Suprapubic skin (tissue), 4 donors: Measurements from ENCODE around the gene POLE. TPM values are rescaled to one million over a fixed set of nuclear protein-coding genes. Genes with fewer than 3 reads are reported as not detected.

Experiments
- DNase-seq, 2 donors: peaks; one replicate each; pipeline ENCODE4 v3.0.0-alpha.2; 2019; ENCODE audit warnings: low spot score in 2 of 2
- H3K27ac ChIP-seq: fragments of 200-600 bp; sonication (generic); one replicate; pipeline ENCODE4 v1.5.1; 2019
- H3K27me3 ChIP-seq: fragments of 200-600 bp; sonication (generic); one replicate; pipeline ENCODE4 v1.5.1; 2019
- H3K36me3 ChIP-seq: fragments of 200-600 bp; sonication (generic); one replicate; pipeline ENCODE4 v1.5.1; 2019
- H3K4me1 ChIP-seq: fragments of 200-600 bp; sonication (generic); one replicate; pipeline ENCODE4 v1.5.1; 2019
- H3K4me3 ChIP-seq: fragments of 200-600 bp; sonication (generic); one replicate; pipeline ENCODE4 v1.5.1; 2019; ENCODE audit warnings: mild to moderate bottlenecking
- H3K9me3 ChIP-seq: fragments of 200-600 bp; sonication (generic); one replicate; pipeline ENCODE4 v1.5.1; 2019
- EP300 ChIP-seq: sonication (generic); formaldehyde crosslinking; IDR thresholded peaks from one replicate; pipeline ENCODE4 v1.6.1; 2017; ENCODE audit warnings: antibody characterized with exemption
- POLR2A ChIP-seq, 2 donors: fragments of 450-650 bp; IDR thresholded peaks; one replicate each; pipeline ENCODE4 v1.6.1; 2017; ENCODE audit warnings: antibody characterized with exemption in 2 of 2, mild to moderate bottlenecking in 2 of 2, moderate library complexity in 2 of 2
- POLR2AphosphoS5 ChIP-seq, 3 donors: sonication (generic); formaldehyde crosslinking; IDR thresholded peaks; one replicate each; pipeline ENCODE4 v1.6.1; 2017; ENCODE audit warnings: antibody characterized with exemption in 3 of 3
- WGBS: methylation state at CpG from one replicate; pipeline ENCODE4 v1.1.5; 2018; 5-methylcytosine and 5-hydroxymethylcytosine counted together
- total RNA-seq, 4 donors: library from RNA; depleted of rRNA; stranded (reverse); fragments of >200 nt; gene quantifications; one replicate each; pipeline ENCODE4 v1.1.0, GENCODE V29; 2016
- TF ChIP-seq, protein P1 (sequence below), 2 donors: fragments of 200-600 bp in 1 of 2; fragments of 450-650 bp in 1 of 2; sonication (generic) in 1 of 2; IDR thresholded peaks; one replicate each; pipeline ENCODE4 v1.5.1; 2016 to 2019; ENCODE audit warnings: antibody characterized with exemption in 2 of 2, mild to moderate bottlenecking in 1 of 2, moderate library complexity in 1 of 2

Gene POLE
- total RNA-seq, 4 donors from 2014 or later = 34.1 to 130 (median 43.3) TPM

DNA sequence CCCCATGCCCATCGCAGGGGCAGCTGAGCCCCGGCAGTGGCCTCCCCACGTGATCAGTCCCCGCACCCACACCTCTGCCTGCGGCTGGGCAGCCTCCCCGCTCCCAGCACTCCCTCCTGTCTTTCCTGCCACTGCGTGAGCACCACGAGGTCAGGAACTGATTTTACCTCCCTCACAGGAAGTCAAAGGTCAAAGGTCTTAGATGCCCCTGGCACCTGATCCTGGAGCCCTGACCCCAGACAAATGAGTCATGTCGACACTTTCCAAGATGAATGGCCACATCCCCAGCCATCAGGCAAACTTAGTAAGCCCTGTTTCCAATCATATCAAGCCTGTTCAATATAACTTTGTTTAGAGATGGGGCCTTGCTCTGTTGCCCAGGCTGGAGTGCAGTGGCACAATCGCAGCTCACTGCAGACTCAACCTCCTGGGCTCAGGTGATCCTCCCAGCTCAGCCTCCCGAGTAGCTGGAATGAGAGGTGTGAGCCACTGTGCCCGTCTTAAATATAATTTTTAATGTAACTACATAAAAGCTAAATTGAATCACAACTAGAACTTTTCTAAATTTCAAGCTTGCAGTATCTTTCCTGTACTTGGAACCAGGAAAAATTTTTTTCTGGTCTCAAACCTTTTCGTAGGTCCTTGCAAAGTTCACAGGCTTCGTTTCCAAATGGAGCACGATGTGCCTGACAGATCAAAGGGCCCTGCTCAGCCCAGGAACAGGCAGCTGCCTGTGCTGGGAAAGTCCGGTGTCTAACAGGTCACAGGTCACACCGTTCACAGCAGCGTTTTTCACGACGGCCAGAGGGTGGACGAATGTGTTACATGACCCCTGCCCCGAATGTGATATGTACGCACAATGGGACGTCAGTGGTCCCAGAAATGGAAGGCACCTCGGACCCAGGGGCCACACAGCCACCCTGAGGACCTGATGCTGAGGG lies 78.6 kb downstream of the POLE start:
- no peak for TF ChIP-seq POLR2A (IDR thresholded peaks at IDR 0.05)
- TF ChIP-seq, protein P1, sequence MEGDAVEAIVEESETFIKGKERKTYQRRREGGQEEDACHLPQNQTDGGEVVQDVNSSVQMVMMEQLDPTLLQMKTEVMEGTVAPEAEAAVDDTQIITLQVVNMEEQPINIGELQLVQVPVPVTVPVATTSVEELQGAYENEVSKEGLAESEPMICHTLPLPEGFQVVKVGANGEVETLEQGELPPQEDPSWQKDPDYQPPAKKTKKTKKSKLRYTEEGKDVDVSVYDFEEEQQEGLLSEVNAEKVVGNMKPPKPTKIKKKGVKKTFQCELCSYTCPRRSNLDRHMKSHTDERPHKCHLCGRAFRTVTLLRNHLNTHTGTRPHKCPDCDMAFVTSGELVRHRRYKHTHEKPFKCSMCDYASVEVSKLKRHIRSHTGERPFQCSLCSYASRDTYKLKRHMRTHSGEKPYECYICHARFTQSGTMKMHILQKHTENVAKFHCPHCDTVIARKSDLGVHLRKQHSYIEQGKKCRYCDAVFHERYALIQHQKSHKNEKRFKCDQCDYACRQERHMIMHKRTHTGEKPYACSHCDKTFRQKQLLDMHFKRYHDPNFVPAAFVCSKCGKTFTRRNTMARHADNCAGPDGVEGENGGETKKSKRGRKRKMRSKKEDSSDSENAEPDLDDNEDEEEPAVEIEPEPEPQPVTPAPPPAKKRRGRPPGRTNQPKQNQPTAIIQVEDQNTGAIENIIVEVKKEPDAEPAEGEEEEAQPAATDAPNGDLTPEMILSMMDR (IDR thresholded peaks at IDR 0.05) = no peak
- H3K4me1 ChIP-seq = peaks cover 18% of the 10 kb centered on the region
- H3K9me3 ChIP-seq = no peaks in the 10 kb centered on the region
- H3K4me3 ChIP-seq = no peak overlapping the region
- peaks cover 77% of the 10 kb centered on the region for H3K27me3 ChIP-seq
- 51% methylated on average over 18 of the region's 25 CpGs for WGBS
- peak in 1 of 2 donors; percentile 67 for DNase-seq
- no peaks in the 10 kb centered on the region for H3K36me3 ChIP-seq
- H3K27ac ChIP-seq = no peak overlapping the region

DNA sequence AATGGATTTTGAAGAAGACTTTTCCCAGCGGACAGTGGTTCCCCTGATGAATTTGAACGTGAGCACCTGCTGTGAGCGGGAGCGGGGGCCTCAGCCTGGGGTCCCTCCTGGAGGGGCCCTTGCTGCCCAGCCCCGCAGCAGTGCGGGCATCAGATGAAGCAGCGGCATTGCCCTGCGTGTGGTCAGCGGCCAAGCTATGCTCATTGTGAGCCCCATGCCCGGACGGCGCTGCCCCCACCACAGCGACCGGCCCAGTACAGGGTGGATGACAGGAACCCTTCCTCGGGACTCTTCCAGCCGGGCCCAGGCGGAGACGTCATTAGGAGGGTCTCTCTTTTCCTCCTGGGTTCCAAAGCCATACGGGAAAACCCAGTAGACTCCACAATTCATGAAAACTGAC lies 80.2 kb downstream of the POLE start:
- Histone ChIP-seq H3K4me3 (no peak overlapping the region), H3K36me3 (no peaks in the 10 kb centered on the region), H3K4me1 (peaks cover 21% of the 10 kb centered on the region), H3K27me3 (peaks cover 88% of the 10 kb centered on the region), H3K27ac (no peak overlapping the region), H3K9me3 (no peaks in the 10 kb centered on the region)
- WGBS = 83% methylated on average over 18 of the region's 19 CpGs
- peak in 1 of 2 donors; percentile 49 for DNase-seq
- TF ChIP-seq, protein P1 (IDR thresholded peaks at IDR 0.05) = no peak
- TF ChIP-seq POLR2AphosphoS5 (IDR thresholded peaks at IDR 0.05) (no peak), POLR2A (IDR thresholded peaks at IDR 0.05) (no peak), EP300 (no peak)

DNA sequence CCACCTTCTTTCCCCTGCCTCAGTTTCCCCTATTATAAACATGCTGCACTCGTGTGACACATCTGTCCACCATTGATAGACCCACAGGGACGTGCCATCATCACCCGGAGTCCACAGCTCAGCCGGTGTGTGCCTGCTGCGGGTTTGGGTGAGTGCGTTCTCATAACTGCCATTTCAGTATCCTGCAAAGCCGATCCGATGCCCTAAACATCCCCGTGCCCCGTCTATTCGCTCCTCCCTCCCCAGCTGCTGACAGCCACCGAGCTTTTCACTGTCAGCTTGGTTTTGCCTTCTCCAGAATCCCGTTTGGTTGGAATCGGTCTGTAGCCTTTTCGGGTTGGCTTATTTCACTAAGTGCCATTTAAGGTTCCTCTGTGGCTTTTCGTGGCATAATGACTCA lies 80.7 kb downstream of the POLE start:
- Histone ChIP-seq H3K4me3 (no peak overlapping the region), H3K9me3 (no peaks in the 10 kb centered on the region), H3K27me3 (peaks cover 92% of the 10 kb centered on the region), H3K36me3 (no peaks in the 10 kb centered on the region), H3K4me1 (peaks cover 21% of the 10 kb centered on the region), H3K27ac (no peak overlapping the region)
- 60% methylated on average over 16 of the region's 16 CpGs for WGBS
- DNase-seq = no peak
- TF ChIP-seq, protein P1 (IDR thresholded peaks at IDR 0.05) = no peak
- TF ChIP-seq POLR2AphosphoS5 (IDR thresholded peaks at IDR 0.05) (no peak), EP300 (no peak), POLR2A (IDR thresholded peaks at IDR 0.05) (no peak)

DNA sequence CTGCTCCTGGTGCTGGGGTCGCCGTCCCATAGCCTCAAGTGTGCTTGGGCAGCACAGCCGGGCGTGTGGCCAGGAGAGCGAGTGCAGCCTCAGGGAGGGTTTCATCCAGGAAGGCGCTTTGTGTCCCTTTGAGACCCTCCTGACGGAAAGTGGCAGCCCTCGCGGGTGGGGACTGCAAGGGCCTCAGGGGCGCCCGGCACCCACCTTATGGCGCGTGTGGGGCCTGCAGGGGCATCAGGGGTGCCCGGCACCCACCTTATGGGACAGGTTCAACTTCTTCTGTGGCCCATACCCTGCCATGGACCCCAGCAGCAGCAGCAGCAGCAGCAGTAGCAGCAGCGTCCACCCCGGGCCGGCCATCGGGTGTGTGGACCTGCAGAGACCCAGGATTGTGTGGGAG lies 81.2 kb downstream of the POLE start:
- peaks cover 92% of the 10 kb centered on the region for H3K27me3 ChIP-seq
- no peak for TF ChIP-seq POLR2AphosphoS5 (IDR thresholded peaks at IDR 0.05)
- TF ChIP-seq, protein P1 (IDR thresholded peaks at IDR 0.05) = no peak
- H3K4me1 ChIP-seq = peaks cover 24% of the 10 kb centered on the region
- H3K36me3 ChIP-seq = no peaks in the 10 kb centered on the region
- 72% methylated on average over 11 of the region's 18 CpGs for WGBS
- no peak overlapping the region for H3K4me3 ChIP-seq
- DNase-seq = no peak
- no peak overlapping the region for H3K27ac ChIP-seq
- no peaks in the 10 kb centered on the region for H3K9me3 ChIP-seq

DNA sequence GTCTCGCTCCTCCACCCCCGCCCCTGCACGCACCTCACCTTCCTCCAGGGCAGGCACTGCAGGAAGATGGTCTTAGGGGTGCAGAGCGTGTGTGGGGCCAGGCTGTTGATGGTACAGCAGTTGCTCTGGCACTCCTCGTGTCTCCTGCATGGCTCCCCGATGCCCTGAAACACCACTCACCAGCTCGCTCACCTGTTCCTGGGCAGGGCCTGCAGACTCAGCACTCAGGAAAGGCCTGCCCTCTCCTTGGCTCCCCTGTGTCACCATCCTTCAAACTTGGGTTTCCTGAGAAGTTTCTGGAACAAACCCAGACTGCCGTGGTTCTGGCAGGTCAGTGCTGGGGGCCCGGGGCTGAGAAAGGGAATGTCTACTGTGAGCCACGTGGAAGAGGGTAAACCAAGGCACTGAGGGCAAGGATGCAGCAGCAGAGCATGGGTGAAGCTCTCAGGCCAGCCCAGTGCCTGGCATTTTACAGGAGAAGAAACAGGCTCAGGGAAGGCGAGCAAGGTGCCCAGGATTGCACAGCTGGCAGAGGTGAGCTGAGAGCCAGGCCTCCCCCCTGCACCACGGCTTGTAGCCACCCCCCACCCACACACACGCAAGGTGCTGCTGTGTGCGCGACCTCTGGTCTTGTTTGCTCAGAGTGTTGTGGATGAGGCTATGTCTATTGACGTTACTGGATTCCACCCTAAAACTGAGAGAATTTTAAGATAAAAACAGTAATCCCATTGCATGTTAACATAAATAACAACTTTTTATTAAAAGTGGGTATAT lies 82.3 kb downstream of the POLE start:
- H3K4me1 ChIP-seq = peaks cover 25% of the 10 kb centered on the region
- TF ChIP-seq POLR2AphosphoS5 (IDR thresholded peaks at IDR 0.05) (no peak), EP300 (no peak), POLR2A (IDR thresholded peaks at IDR 0.05) (no peak)
- TF ChIP-seq, protein P1 (IDR thresholded peaks at IDR 0.05) = no peak
- H3K9me3 ChIP-seq = no peaks in the 10 kb centered on the region
- no peak for DNase-seq
- H3K4me3 ChIP-seq = no peak overlapping the region
- H3K36me3 ChIP-seq = no peaks in the 10 kb centered on the region
- no peak overlapping the region for H3K27ac ChIP-seq
- peaks cover 85% of the 10 kb centered on the region for H3K27me3 ChIP-seq
- whole genome bisulfite sequencing = 73% methylated on average over 9 of the region's 16 CpGs
